ENCODE results near the gene ISM1.

Gene ISM1

DNA sequence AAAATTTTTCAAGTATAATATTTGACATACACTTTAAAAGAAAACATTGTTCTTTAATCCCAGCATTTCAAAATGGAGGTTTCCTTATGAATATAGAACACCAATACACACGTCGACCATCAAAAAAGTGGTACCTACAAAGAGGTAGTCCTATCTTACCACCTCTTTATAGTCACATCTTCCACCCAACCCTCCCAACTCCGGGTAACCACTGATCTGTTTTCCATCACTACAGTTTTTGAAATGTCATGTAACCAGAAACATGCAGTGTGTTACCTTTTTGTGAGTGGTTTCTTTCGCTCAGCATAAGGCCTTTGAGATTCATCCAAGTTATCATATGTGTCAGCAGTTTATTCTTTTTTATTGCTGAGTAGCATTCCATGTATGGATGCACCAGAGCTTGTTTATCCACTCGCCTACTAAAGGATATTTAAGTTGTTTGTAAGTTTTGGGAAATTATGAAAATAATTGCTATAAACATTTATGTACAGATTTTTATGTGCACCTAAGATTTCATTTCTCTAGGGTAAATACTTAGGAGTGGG is 104.8 kb downstream of the ISM1 start:
- H3K4me3 Mint-ChIP-seq = no peak overlapping the region
- H3K27me3 Mint-ChIP-seq = peaks cover 9 to 12% of the 10 kb centered on the region in 2 donors
- no peak overlapping the region for H3K27ac Mint-ChIP-seq
- H3K36me3 Mint-ChIP-seq (ENCODE audit: insufficient read depth) = no peaks in the 10 kb centered on the region
- no peaks in the 10 kb centered on the region for H3K4me1 Mint-ChIP-seq (ENCODE audit: low read depth in 2 of 2)
- no peak for ATAC-seq (replicated peaks)
- no peak for DNase-seq
- peaks cover 0 to 3% of the 10 kb centered on the region in 2 donors for H3K9me3 Mint-ChIP-seq

DNA sequence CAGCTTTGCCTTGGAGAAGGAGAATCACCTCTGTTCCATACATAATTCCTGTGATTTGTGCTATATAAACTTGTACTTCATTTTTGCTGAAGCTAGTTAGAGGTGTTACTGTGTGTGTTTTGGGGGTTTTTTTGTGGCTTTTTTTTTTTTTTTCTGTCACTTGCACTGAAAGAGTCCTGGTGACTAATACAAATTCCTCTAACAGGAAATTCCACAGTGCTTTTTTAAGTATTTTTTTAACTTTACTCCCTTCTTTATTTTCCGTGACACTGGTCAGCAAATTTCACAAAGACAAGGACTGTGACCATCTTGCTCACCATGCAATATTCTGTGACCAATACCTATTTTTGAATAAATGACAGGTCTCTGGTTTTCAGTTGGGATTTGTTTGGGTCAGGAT is 110.5 kb downstream of the ISM1 start:
- H3K27ac Mint-ChIP-seq = no peak overlapping the region
- no peaks in the 10 kb centered on the region for H3K4me1 Mint-ChIP-seq (ENCODE audit: low read depth in 2 of 2)
- no peak overlapping the region for H3K4me3 Mint-ChIP-seq
- no peaks in the 10 kb centered on the region for H3K36me3 Mint-ChIP-seq (ENCODE audit: insufficient read depth)
- H3K9me3 Mint-ChIP-seq = no peaks in the 10 kb centered on the region
- DNase-seq = no peak
- no peak for ATAC-seq (replicated peaks)
- H3K27me3 Mint-ChIP-seq = peaks cover 0 to 6% of the 10 kb centered on the region in 2 donors

DNA sequence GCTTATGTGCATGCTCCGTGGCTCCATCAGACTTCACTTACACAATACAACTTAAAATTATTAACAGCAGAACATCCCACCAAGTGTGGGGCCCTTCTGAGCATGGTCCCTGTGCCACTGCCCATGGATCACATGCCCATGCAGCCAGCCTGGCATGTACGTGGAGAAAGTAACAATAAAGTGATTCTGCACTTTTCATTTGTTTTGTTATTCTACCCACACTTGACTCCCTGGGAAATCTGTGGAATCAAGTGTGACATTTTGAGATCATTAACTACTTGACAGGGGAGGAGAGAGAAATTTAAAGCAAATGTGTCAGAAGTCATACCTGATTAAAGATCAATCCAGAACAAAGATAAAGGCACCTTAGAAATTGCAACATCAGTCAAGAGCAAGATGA is 112.0 kb downstream of the ISM1 start:
- Mint-ChIP-seq H3K4me1 (ENCODE audit: low read depth in 2 of 2) (no peaks in the 10 kb centered on the region), H3K9me3 (no peaks in the 10 kb centered on the region), H3K27me3 (no peaks in the 10 kb centered on the region), H3K4me3 (no peak overlapping the region), H3K36me3 (ENCODE audit: insufficient read depth) (no peaks in the 10 kb centered on the region), H3K27ac (no peak overlapping the region)
- DNase-seq = no peak
- ATAC-seq (replicated peaks) = no peak

DNA sequence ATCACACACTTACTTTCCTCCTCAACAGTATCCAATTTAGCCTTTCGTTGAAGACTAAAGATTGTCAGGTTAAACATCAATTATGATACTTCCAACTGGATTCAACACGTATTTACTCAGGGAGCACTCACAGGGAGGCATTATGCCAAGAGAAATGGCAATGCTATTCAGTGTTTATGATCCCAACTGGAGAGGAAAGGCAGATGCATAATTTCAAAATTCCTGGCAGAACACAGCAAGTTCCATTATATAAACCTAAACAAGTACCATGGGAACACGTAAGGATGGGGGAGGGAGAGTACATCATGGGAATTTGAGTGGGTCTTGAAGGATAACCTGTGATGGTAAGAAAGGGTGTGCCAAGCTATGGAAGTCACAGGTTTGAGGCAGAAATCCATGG is 112.7 kb downstream of the ISM1 start:
- no peaks in the 10 kb centered on the region for H3K4me1 Mint-ChIP-seq (ENCODE audit: low read depth in 2 of 2)
- H3K36me3 Mint-ChIP-seq (ENCODE audit: insufficient read depth) = no peaks in the 10 kb centered on the region
- no peak overlapping the region for H3K27ac Mint-ChIP-seq
- no peak overlapping the region for H3K4me3 Mint-ChIP-seq
- DNase-seq (no peak), ATAC-seq (replicated peaks) (no peak)
- H3K27me3 Mint-ChIP-seq = no peaks in the 10 kb centered on the region
- no peaks in the 10 kb centered on the region for H3K9me3 Mint-ChIP-seq

DNA sequence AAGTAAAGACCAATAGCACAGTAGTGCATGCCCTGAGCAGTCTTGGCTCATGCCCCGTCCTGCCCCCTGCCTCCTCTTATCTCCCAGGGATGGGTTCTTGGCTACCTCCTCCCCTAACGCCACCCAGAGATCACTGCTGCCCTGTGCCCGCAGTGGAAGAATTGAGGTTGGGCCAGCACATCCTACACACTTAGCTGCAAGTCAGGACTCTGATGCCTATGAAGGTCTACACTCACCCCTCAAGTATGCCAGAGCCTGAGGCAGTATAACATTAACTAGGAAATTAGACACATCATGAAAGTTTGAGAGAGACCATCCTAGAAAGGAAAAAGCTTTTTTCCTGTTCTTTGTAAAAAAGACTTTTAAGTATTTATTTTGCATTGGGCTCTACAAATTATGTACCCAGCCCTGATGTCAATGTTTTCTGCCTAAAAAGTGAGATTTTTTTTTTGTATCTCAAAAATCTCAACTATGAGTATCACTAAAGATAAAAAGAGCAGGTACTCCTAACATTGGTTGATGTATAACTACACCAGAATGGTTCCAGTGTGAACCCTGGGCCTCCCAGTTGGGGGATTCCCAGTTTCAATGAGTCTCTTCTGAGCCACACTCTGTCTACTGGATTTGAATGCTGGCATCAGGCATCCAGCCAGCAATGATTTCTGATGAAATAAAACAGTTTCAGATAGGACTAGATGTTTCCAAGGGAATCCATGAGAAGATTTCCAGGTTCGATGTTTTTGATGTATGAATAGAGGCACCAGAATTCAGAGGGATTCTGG is 115.4 kb downstream of the ISM1 start:
- ATAC-seq (replicated peaks) (no peak), DNase-seq (no peak)
- Mint-ChIP-seq H3K4me3 (no peak overlapping the region), H3K27me3 (no peaks in the 10 kb centered on the region), H3K9me3 (no peaks in the 10 kb centered on the region), H3K27ac (no peak overlapping the region), H3K36me3 (ENCODE audit: insufficient read depth) (no peaks in the 10 kb centered on the region), H3K4me1 (ENCODE audit: low read depth in 2 of 2) (no peaks in the 10 kb centered on the region)

GRCh38 chr20:13337090-13337784 is 116.2 kb downstream of the ISM1 start:
- Mint-ChIP-seq H3K9me3 (no peaks in the 10 kb centered on the region), H3K4me3 (no peak overlapping the region), H3K27ac (no peak overlapping the region), H3K36me3 (ENCODE audit: insufficient read depth) (no peaks in the 10 kb centered on the region), H3K27me3 (no peaks in the 10 kb centered on the region), H3K4me1 (ENCODE audit: low read depth in 2 of 2) (no peaks in the 10 kb centered on the region)
- DNase-seq (no peak), ATAC-seq (replicated peaks) (no peak)

- DNase-seq (no peak), ATAC-seq (replicated peaks) (no peak)
- H3K4me3 Mint-ChIP-seq = no peak overlapping the region
- no peaks in the 10 kb centered on the region for H3K36me3 Mint-ChIP-seq (ENCODE audit: insufficient read depth)
- H3K4me1 Mint-ChIP-seq (ENCODE audit: low read depth in 2 of 2) = no peaks in the 10 kb centered on the region
- H3K9me3 Mint-ChIP-seq = no peaks in the 10 kb centered on the region
- no peak overlapping the region for H3K27ac Mint-ChIP-seq
- no peaks in the 10 kb centered on the region for H3K27me3 Mint-ChIP-seq
Measured at GRCh38 chr20:13338097-13338661, 117.1 kb downstream of the ISM1 start.

- no peaks in the 10 kb centered on the region for H3K36me3 Mint-ChIP-seq (ENCODE audit: insufficient read depth)
- no peak overlapping the region for H3K4me3 Mint-ChIP-seq
- ATAC-seq (replicated peaks) = no peak
- no peaks in the 10 kb centered on the region for H3K4me1 Mint-ChIP-seq (ENCODE audit: low read depth in 2 of 2)
- peaks cover 0 to 5% of the 10 kb centered on the region in 2 donors for H3K27me3 Mint-ChIP-seq
- DNase-seq = no peak
- no peak overlapping the region for H3K27ac Mint-ChIP-seq
- H3K9me3 Mint-ChIP-seq = peaks cover 0 to 2% of the 10 kb centered on the region in 2 donors
Measured at GRCh38 chr20:13338999-13339411, 117.9 kb downstream of the ISM1 start.

DNA sequence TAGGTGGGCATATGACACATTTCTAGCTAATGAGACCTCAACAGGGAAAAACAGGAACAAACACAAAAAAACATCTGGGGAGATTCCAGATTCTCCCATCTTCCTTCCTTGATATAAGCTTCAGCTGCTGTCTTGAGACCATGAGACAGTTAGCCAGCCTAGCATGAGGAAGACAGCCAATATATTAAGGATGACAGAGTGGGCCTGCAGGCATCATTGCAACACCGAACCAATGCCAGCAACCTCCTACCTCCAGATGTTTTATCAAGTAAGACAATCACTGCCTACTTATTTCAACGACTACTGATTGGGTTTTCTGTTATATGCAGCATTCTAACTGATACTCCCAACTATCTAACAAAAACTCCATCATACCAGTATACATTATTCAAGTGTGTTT is 119.0 kb downstream of the ISM1 start:
- H3K27ac Mint-ChIP-seq = no peak overlapping the region
- H3K9me3 Mint-ChIP-seq = peaks cover 0 to 5% of the 10 kb centered on the region in 2 donors
- no peak overlapping the region for H3K4me3 Mint-ChIP-seq
- no peaks in the 10 kb centered on the region for H3K36me3 Mint-ChIP-seq (ENCODE audit: insufficient read depth)
- no peaks in the 10 kb centered on the region for H3K4me1 Mint-ChIP-seq (ENCODE audit: low read depth in 2 of 2)
- H3K27me3 Mint-ChIP-seq = peaks cover 0 to 10% of the 10 kb centered on the region in 2 donors
- DNase-seq (no peak), ATAC-seq (replicated peaks) (no peak)

GRCh38 chr20:13341737-13342393 is 120.8 kb downstream of the ISM1 start:
- peaks cover 0 to 10% of the 10 kb centered on the region in 2 donors for H3K27me3 Mint-ChIP-seq
- no peak overlapping the region for H3K27ac Mint-ChIP-seq
- no peaks in the 10 kb centered on the region for H3K4me1 Mint-ChIP-seq (ENCODE audit: low read depth in 2 of 2)
- DNase-seq (no peak), ATAC-seq (replicated peaks) (no peak)
- H3K4me3 Mint-ChIP-seq = no peak overlapping the region
- H3K9me3 Mint-ChIP-seq = peaks cover 0 to 5% of the 10 kb centered on the region in 2 donors
- H3K36me3 Mint-ChIP-seq (ENCODE audit: insufficient read depth) = no peaks in the 10 kb centered on the region

DNA sequence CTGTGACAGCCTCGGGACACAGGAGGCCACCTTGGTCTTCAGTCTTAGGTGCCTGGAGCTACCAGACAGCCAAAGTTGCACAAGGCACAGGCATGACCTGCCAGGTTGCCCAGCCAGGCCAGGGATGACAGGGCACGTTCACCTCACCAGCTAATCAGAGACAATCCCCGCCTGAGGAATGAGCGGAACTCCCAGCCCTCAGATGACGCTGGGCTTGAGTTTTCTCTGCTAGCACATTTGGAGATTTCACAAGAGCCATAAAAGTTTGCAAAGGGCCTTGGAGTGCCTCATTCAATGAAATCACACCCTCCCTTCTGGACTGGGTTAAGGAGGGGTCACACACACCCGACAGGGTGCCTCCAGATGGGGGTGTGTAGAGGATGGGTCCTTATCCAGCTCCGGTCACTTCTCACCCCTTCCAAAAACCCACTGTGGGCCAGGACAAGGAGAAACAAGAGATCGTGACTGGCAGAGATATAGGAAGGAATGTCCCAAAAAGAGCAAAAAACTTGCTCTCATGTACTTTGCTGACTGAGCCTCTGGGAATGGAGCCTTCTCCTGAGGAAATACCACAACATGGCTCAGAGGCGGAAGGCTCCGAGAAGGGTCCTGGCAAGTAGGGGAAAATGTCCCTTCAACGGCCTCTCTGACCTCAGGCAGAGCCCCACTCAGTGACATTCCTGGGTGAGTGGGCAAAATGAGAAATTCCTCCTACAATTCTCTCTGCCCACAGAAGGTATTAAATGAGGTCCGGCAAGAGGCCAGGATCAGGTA is 121.6 kb downstream of the ISM1 start:
- no peak for ATAC-seq (replicated peaks)

DNA sequence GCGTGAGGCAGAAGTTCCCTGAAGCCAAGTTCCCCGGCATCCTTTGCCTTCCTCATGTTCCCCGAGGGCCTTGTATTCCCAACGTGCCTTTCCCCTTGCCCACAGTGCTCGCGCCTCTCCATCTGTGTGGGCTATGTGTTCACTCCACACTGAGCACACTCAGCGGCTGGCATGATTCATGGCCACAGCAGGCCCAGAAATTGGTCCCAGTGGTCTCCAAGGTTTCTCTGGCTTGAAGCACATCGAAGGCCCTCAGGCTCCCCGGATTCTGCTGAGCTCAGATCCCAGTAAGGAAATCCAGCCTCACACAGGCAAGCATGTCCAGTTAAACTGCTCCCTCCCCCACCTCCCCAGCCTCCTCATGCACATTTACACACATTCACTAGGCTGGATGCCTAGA is 123.6 kb downstream of the ISM1 start:
- H3K9me3 Mint-ChIP-seq = peaks cover 0 to 5% of the 10 kb centered on the region in 2 donors
- no peak overlapping the region for H3K27ac Mint-ChIP-seq
- no peak for DNase-seq
- peaks cover 0 to 10% of the 10 kb centered on the region in 2 donors for H3K27me3 Mint-ChIP-seq
- no peak for ATAC-seq (replicated peaks)
- no peak overlapping the region for H3K4me3 Mint-ChIP-seq
- no peaks in the 10 kb centered on the region for H3K4me1 Mint-ChIP-seq (ENCODE audit: low read depth in 2 of 2)
- H3K36me3 Mint-ChIP-seq (ENCODE audit: insufficient read depth) = no peaks in the 10 kb centered on the region

More for the DNA sequence above, 121.6 kb downstream of the ISM1 start:
- Mint-ChIP-seq H3K27ac (no peak overlapping the region), H3K9me3 (peaks cover 0 to 5% of the 10 kb centered on the region in 2 donors), H3K27me3 (peaks cover 0 to 10% of the 10 kb centered on the region in 2 donors), H3K36me3 (ENCODE audit: insufficient read depth) (no peaks in the 10 kb centered on the region), H3K4me3 (no peak overlapping the region), H3K4me1 (ENCODE audit: low read depth in 2 of 2) (no peaks in the 10 kb centered on the region)
- DNase-seq = no peak
